Measurements from ENCODE around the gene AGBL5. TPM values are rescaled to one million over a fixed set of nuclear protein-coding genes. Genes with fewer than 3 reads are reported as not detected.
"Not testable (repeated sequence)": the region's sequence is repeated elsewhere in the genome, so short reads cannot be mapped to it uniquely, and the experiment has no call there.

AGBL5 gene
- total RNA-seq, 1 donor from 2014 or later: 13.8 TPM

GRCh38 chr2:27118525-27119329 is 67.3 kb downstream of the AGBL5 start, which contains the start of gene CGREF1:
CGREF1 (minus strand) TSS chr2:27119128; CDS start chr2:27104366, 14,762 bp downstream.
- Mint-ChIP-seq H3K36me3 (ENCODE audit: low read depth) (no peaks in the 10 kb centered on the region), H3K27me3 (ENCODE audit: insufficient read depth) (peaks cover 42% of the 10 kb centered on the region), H3K4me3 (peak within 1 kb of the TSS; percentile 81), H3K27ac (peak within 1 kb of the TSS; percentile 31), H3K9me3 (no peaks in the 10 kb centered on the region), H3K4me1 (ENCODE audit: low read depth) (peaks cover 18% of the 10 kb centered on the region)
- intact Hi-C loops (cut with micrococcal nuclease): loop anchor here (1.0 kb wide), 1 partner anchor 16 kb away; the partner anchor contains the start of gene PREB
- DNase-seq (ENCODE audit: low spot score): no peak

- H3K9me3 Mint-ChIP-seq; DNase-seq (ENCODE audit: low spot score); H3K27ac Mint-ChIP-seq; H3K36me3 Mint-ChIP-seq (ENCODE audit: low read depth): not testable (repeated sequence)
- peaks cover 42% of the 10 kb centered on the region for H3K27me3 Mint-ChIP-seq (ENCODE audit: insufficient read depth)
- H3K4me3 Mint-ChIP-seq: peak overlapping the region; percentile 81
- peaks cover 18% of the 10 kb centered on the region for H3K4me1 Mint-ChIP-seq (ENCODE audit: low read depth)
- intact Hi-C loops (cut with micrococcal nuclease): loop anchor here (1.0 kb wide), 1 partner anchor 15 kb away; the partner anchor contains the start of gene PREB
Measured at GRCh38 chr2:27119330-27119670, 67.8 kb downstream of the AGBL5 start.

Other genes with a start within 250 kb of the AGBL5 start
- gene DPYSL5, start 203.5 kb upstream of the AGBL5 start, total RNA-seq: 0.23 TPM in 1 of 2 replicates, not detected in the other
- 3.1 and 3.7 TPM in 2 replicates for gene MAPRE3, start 81.0 kb upstream of the AGBL5 start, total RNA-seq
- 97.5 and 98.1 TPM in 2 replicates for gene TMEM214, start 18.7 kb upstream of the AGBL5 start, total RNA-seq
- 322 and 332 TPM in 2 replicates for gene OST4, start 20.0 kb downstream of the AGBL5 start, total RNA-seq
- gene EMILIN1, start 26.9 kb downstream of the AGBL5 start, total RNA-seq: 1.1 and 1.5 TPM in 2 replicates
- gene KHK, start 35.1 kb downstream of the AGBL5 start, total RNA-seq: 12.2 and 12.4 TPM in 2 replicates
- 12.9 and 18.0 TPM in 2 replicates for gene CGREF1, start 67.5 kb downstream of the AGBL5 start, total RNA-seq
- gene ABHD1, start 72.1 kb downstream of the AGBL5 start, total RNA-seq: 0.34 and 0.96 TPM in 2 replicates
- 95.9 and 97.1 TPM in 2 replicates for gene PREB, start 83.0 kb downstream of the AGBL5 start, total RNA-seq
- gene PRR30, start 87.7 kb downstream of the AGBL5 start, total RNA-seq: not detected in 2 replicates
- not detected in 2 replicates for gene TCF23, start 97.3 kb downstream of the AGBL5 start, total RNA-seq
- gene ATRAID, start 160.4 kb downstream of the AGBL5 start, total RNA-seq: 107 and 111 TPM in 2 replicates
- gene SLC5A6, start 160.6 kb downstream of the AGBL5 start, total RNA-seq: 89.2 and 105 TPM in 2 replicates
- 135 and 138 TPM in 2 replicates for gene CAD, start 165.7 kb downstream of the AGBL5 start, total RNA-seq
- gene SLC30A3, start 211.4 kb downstream of the AGBL5 start, total RNA-seq: 2.1 and 2.2 TPM in 2 replicates
- not detected in 2 replicates for gene DNAJC5G, start 223.8 kb downstream of the AGBL5 start, total RNA-seq
- gene TRIM54, start 230.8 kb downstream of the AGBL5 start, total RNA-seq: 0.26 TPM in 1 of 2 replicates, not detected in the other

Measured in activated T-helper 1 cell treated with anti-CD3 and anti-CD28 coated beads, Interleukin-12 subunit alpha, Interleukin-12 subunit beta, Interleukin-2, Interleukin-4 antibody, amounts not matched to agents 30 ng/mL and 10 ng/mL and 1 ng/mL, durations not matched to agents 14 hours and 24 hours and 36 hours (primary cell).